NK-92 (cell line): ENCODE data around the gene DOCK1.

Experiments
- DNase-seq: peaks from one replicate; lab custom pipeline; 2025; ENCODE audit not compliant: unreplicated experiment; lab: John Stamatoyannopoulos, UW

The DOCK1 gene

GRCh38 chr10:127252818-127253217, 347.6 kb downstream of the DOCK1 start:
- no peak for DNase-seq

GRCh38 chr10:127254276-127254675, 349.0 kb downstream of the DOCK1 start:
- DNase-seq, result no peak

GRCh38 chr10:127257395-127257794, 352.2 kb downstream of the DOCK1 start:
- no peak for DNase-seq

- no peak for DNase-seq
Measured at GRCh38 chr10:127259347-127259746, 354.1 kb downstream of the DOCK1 start.

GRCh38 chr10:127262606-127263005, 357.4 kb downstream of the DOCK1 start:
- no peak for DNase-seq

GRCh38 chr10:127265288-127265687, 360.1 kb downstream of the DOCK1 start:
- DNase-seq, result no peak

- no peak for DNase-seq
Measured at GRCh38 chr10:127266431-127266830, 361.2 kb downstream of the DOCK1 start.

- no peak for DNase-seq
Measured at GRCh38 chr10:127267442-127267841, 362.2 kb downstream of the DOCK1 start.

GRCh38 chr10:127272076-127272475, 366.8 kb downstream of the DOCK1 start:
- DNase-seq, result no peak

- no peak for DNase-seq
Measured at GRCh38 chr10:127275272-127275671, 370.0 kb downstream of the DOCK1 start.

GRCh38 chr10:127275793-127276450, 370.7 kb downstream of the DOCK1 start:
- DNase-seq, result no peak

GRCh38 chr10:127276794-127277462, 371.7 kb downstream of the DOCK1 start:
- no peak for DNase-seq

- no peak for DNase-seq
Measured at GRCh38 chr10:127278001-127278400, 372.8 kb downstream of the DOCK1 start.

- DNase-seq, result no peak
Measured at GRCh38 chr10:127279334-127279774, 374.1 kb downstream of the DOCK1 start.

- DNase-seq, result no peak
Measured at GRCh38 chr10:127280446-127280845, 375.2 kb downstream of the DOCK1 start.

GRCh38 chr10:127283017-127283416, 377.8 kb downstream of the DOCK1 start:
- no peak for DNase-seq

- DNase-seq, result no peak
Measured at GRCh38 chr10:127283576-127283975, 378.3 kb downstream of the DOCK1 start.

GRCh38 chr10:127290850-127291249, 385.6 kb downstream of the DOCK1 start:
- no peak for DNase-seq

GRCh38 chr10:127291329-127291728, 386.1 kb downstream of the DOCK1 start:
- DNase-seq, result no peak

- no peak for DNase-seq
Measured at GRCh38 chr10:127292888-127293287, 387.7 kb downstream of the DOCK1 start.

GRCh38 chr10:127293640-127294039, 388.4 kb downstream of the DOCK1 start:
- peak; percentile 3 for DNase-seq

GRCh38 chr10:127296696-127297095, 391.5 kb downstream of the DOCK1 start:
- DNase-seq, result no peak

- DNase-seq, result no peak
Measured at GRCh38 chr10:127298381-127298780, 393.2 kb downstream of the DOCK1 start.
